Left lung (tissue), 10 donors: ENCODE data around the gene WDR59. TPM values are rescaled to one million over a fixed set of nuclear protein-coding genes. Genes with fewer than 3 reads are reported as not detected.

ENCODE experiments used
- ATAC-seq: fragments of 200-7000 bp; cut with Tn5 transposase; one replicate; pipeline ENCODE4 v1.9.1; 2020; ENCODE audit warnings: moderate library complexity
- DNase-seq, 4 donors: peaks; one replicate each; pipeline ENCODE4 v3.0.0-alpha.2; 2013 to 2020
- H3K27ac ChIP-seq, 2 donors: fragments of 200-600 bp; sonication (generic) in 1 of 2; one replicate each; pipeline versions ENCODE4 v1.5.0 to v1.8.0; 2020 to 2021
- H3K27me3 ChIP-seq, 2 donors: fragments of 200-600 bp; sonication (generic) in 1 of 2; one replicate each; pipeline versions ENCODE4 v1.5.0 to v1.8.0; 2020 to 2021
- H3K36me3 ChIP-seq, 2 donors: fragments of 200-600 bp; sonication (generic) in 1 of 2; one replicate each; pipeline versions ENCODE4 v1.5.0 to v1.8.0; 2020 to 2021
- H3K4me1 ChIP-seq, 2 donors: fragments of 200-600 bp; one replicate each; pipeline ENCODE4 v1.8.0; 2021
- H3K4me3 ChIP-seq, 2 donors: fragments of 200-600 bp; sonication (generic) in 1 of 2; one replicate each; pipeline versions ENCODE4 v1.5.0 to v1.8.0; 2020 to 2021; ENCODE audit warnings: mild to moderate bottlenecking in 1 of 2
- H3K9me3 ChIP-seq, 2 donors: fragments of 200-600 bp; sonication (generic) in 1 of 2; one replicate each; pipeline versions ENCODE4 v1.5.0 to v1.8.0; 2020 to 2021
- CTCF ChIP-seq, 2 donors: fragments of 200-600 bp; sonication (generic) in 1 of 2; IDR thresholded peaks; one replicate each; pipeline versions ENCODE4 v1.5.0 to v1.8.0; 2021; ENCODE audit warnings: antibody characterized with exemption in 2 of 2
- intact Hi-C, 2 donors: fragments of 100-400 bp; cut with DNase I; formaldehyde crosslinking; loops; one replicate each; pipeline versions ENCODE4 v1.11.2 to v1.14.2; 2022
- polyA plus RNA-seq, 6 donors: library from polyadenylated mRNA; unstranded; fragments of 120-200 nt; gene quantifications; one replicate each; pipeline ENCODE4 v1.2.1, GENCODE V29; 2013; ENCODE audit not compliant: insufficient read length in 6 of 6
- total RNA-seq, 2 donors: library from RNA; stranded (reverse); fragmentation: NEBNext Ultra II Directional; extraction: Animal tissue kit (Norgen Biotek cat#: 25700); gene quantifications; one replicate each; pipeline ENCODE4 v1.2.1, GENCODE V29; 2021
- donor health status: DM: no; HTN: yes; CAD: no.
- donor health status: DM: no; HTN: no; CAD: no.

The WDR59 gene
- total and polyA plus RNA-seq, 8 donors, result 46.9 to 113 (median 97.6) TPM

- no peak overlapping the region for H3K4me3 ChIP-seq
- H3K9me3 ChIP-seq, result peaks cover 0 to 11% of the 10 kb centered on the region in 2 donors
- no peak for TF ChIP-seq CTCF (IDR thresholded peaks at IDR 0.05)
- DNase-seq, result no peak
- H3K36me3 ChIP-seq, result no peaks in the 10 kb centered on the region
- peak overlapping the region; percentile 11 to 47 for H3K27ac ChIP-seq
- H3K27me3 ChIP-seq, result no peaks in the 10 kb centered on the region
- peaks cover 0 to 37% of the 10 kb centered on the region in 2 donors for H3K4me1 ChIP-seq
- no peak for ATAC-seq
- intact Hi-C loops, result no loop called here
Observed at GRCh38 chr16:75024594-75024993, 39.7 kb upstream of the WDR59 start.

- Histone ChIP-seq H3K27ac (peak overlapping the region; percentile 11 to 47), H3K27me3 (no peaks in the 10 kb centered on the region), H3K4me1 (peaks cover 0 to 40% of the 10 kb centered on the region in 2 donors), H3K36me3 (no peaks in the 10 kb centered on the region), H3K9me3 (peaks cover 0 to 11% of the 10 kb centered on the region in 2 donors), H3K4me3 (no peak overlapping the region)
- intact Hi-C loops, result no loop called here
- no peak for TF ChIP-seq CTCF (IDR thresholded peaks at IDR 0.05)
- DNase-seq, result no peak
- ATAC-seq, result no peak
Observed at GRCh38 chr16:75024182-75024581, 39.3 kb upstream of the WDR59 start.

- Histone ChIP-seq H3K36me3 (no peaks in the 10 kb centered on the region), H3K27me3 (no peaks in the 10 kb centered on the region), H3K9me3 (peaks cover 0 to 11% of the 10 kb centered on the region in 2 donors), H3K27ac (no peak overlapping the region), H3K4me3 (no peak overlapping the region), H3K4me1 (peaks cover 0 to 41% of the 10 kb centered on the region in 2 donors)
- no peak for TF ChIP-seq CTCF (IDR thresholded peaks at IDR 0.05)
- intact Hi-C loops, result no loop called here
- DNase-seq, result no peak
- no peak for ATAC-seq
Observed at GRCh38 chr16:75023009-75023408, 38.1 kb upstream of the WDR59 start.

- peaks cover 0 to 44% of the 10 kb centered on the region in 2 donors for H3K4me1 ChIP-seq
- DNase-seq (no peak), ATAC-seq (no peak)
- peaks cover 0 to 11% of the 10 kb centered on the region in 2 donors for H3K9me3 ChIP-seq
- intact Hi-C loops, result no loop called here
- no peak overlapping the region for H3K4me3 ChIP-seq
- no peak overlapping the region for H3K27ac ChIP-seq
- H3K27me3 ChIP-seq, result no peaks in the 10 kb centered on the region
- no peak for TF ChIP-seq CTCF (IDR thresholded peaks at IDR 0.05)
- no peaks in the 10 kb centered on the region for H3K36me3 ChIP-seq
Observed at GRCh38 chr16:75022567-75022966, 37.6 kb upstream of the WDR59 start.

- no peak overlapping the region for H3K27ac ChIP-seq
- no peak overlapping the region for H3K4me3 ChIP-seq
- ATAC-seq (no peak), DNase-seq (no peak)
- no peaks in the 10 kb centered on the region for H3K27me3 ChIP-seq
- H3K36me3 ChIP-seq, result no peaks in the 10 kb centered on the region
- no peak for TF ChIP-seq CTCF (IDR thresholded peaks at IDR 0.05)
- H3K4me1 ChIP-seq, result peaks cover 0 to 40% of the 10 kb centered on the region in 2 donors
- H3K9me3 ChIP-seq, result peaks cover 0 to 11% of the 10 kb centered on the region in 2 donors
- intact Hi-C loops, result no loop called here
Observed at GRCh38 chr16:75021410-75021809, 36.5 kb upstream of the WDR59 start.
